Pulmonary artery endothelial cell (primary cell): ENCODE data around the gene NKX2-1. TPM values are rescaled to one million over a fixed set of nuclear protein-coding genes. Genes with fewer than 3 reads are reported as not detected.
"Not testable (repeated sequence)": the region's sequence is repeated elsewhere in the genome, so short reads cannot be mapped to it uniquely, and the experiment has no call there.

Experiments
- DNase-seq: peaks from one replicate; pipeline ENCODE4 v3.0.0-alpha.2; 2011; ENCODE audit warnings: low read depth, low spot score
- total RNA-seq: library from RNA; depleted of rRNA; stranded (reverse); fragments of >200 nt; gene quantifications from 2 replicates; pipeline ENCODE4 v1.2.3, GENCODE V29; 2014

The NKX2-1 gene
- total RNA-seq = not detected in 2 replicates

- no peak for DNase-seq
Measured at GRCh38 chr14:36519431-36520321, at the start of gene NKX2-1. Gene NKX2-1, minus strand, starts transcription at chr14:36520232. Its CDS starts 103 bp downstream, at chr14:36520129.

DNA sequence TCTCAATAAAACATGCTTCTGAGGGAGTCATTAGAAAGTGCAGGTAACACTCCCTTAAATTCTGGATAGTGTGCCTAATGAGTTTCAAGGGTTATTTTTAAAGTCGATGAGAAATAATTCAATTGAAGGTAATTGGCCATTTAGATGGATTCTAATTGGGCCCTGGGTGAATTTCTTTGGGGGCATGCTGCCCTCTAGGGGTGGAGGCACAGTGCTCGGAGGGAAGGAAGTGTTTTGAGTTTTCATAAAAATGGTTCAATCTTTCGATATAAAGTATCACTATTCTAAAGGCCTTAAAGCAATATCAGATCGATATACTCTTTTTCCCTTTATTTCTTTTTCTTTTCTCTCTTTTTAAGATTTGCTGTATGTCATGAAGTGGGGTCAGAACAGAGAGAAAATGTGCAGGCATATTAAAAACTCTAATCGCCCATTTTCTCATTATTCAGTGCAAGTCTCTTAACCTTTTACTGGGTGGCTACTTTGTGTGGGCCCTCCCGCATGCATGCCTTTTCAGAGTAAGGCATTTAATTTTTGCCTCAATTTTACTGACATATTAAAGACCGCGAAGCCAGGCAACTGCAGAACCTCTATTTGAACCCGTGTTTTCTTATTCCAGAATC is 36.9 kb upstream of the NKX2-1 start:
- no peak for DNase-seq

- no peak for DNase-seq
Measured at GRCh38 chr14:36555998-36556743, 36.1 kb upstream of the NKX2-1 start.

DNA sequence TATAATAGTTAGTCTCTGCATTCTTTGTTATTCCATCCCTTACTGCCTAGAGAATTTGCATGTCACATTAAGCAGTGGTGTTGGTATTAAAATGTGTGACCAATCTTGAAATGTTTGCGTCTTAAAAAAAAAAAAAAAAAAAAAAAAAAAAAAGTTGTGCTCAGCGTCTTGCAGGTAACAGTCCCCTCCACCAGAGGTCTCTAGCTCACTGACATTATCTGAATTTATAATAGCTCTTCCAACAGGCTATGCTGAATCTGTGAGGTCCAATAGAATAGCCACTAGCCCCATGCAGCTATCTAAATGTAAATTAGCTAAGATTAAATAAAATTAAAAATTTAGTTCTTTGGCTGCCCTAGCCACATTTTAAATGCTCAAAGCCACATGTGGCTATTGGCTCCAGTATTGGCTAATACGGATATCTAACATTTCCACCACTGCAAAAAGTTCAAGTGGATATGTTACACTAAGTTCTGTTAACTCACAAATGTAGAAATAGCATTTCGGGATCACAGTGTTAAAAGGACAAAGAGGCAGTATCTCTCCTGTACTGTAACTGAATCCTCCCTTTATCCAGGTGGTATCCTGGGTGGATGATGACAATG is 33.7 kb upstream of the NKX2-1 start:
- DNase-seq = no peak

DNA sequence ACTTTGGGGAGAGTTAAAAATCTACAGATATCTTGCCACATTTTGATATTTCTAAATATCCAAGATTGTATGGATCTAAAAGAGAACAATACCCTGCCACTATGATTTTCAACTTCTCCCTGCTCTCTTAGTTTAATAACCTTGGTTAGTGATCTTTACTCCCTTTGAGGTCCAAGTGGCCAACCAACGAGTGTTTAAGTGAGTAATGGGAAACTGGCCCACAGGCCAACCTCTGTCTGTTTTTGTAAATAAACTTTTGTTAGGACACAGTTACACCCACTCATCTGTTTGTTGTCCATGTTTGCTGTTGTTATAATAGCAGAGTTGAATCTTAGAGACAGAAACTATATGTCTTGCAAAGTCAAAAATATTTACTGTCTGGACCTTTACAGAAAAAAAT is 30.9 kb upstream of the NKX2-1 start:
- DNase-seq = no peak

DNA sequence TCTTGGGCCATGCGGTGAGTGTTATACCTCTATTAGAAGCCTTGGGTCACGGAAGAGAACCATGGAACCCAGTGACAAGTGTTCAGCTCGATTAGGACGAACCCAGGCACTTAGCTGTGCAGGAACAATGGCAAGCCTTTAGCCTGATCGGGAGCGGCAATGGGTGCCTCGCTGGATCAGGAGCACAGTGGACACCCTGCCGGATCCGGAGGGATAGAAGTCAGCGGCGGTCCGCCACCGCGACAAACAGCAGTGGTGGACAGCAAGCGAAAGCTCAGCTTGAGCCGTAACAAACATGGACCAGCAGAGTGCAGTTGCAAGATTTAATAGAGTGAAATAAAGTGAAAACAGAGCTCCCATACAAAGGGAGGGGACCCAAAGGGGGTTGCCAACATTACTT is 24.2 kb upstream of the NKX2-1 start:
- not testable (repeated sequence) for DNase-seq

DNA sequence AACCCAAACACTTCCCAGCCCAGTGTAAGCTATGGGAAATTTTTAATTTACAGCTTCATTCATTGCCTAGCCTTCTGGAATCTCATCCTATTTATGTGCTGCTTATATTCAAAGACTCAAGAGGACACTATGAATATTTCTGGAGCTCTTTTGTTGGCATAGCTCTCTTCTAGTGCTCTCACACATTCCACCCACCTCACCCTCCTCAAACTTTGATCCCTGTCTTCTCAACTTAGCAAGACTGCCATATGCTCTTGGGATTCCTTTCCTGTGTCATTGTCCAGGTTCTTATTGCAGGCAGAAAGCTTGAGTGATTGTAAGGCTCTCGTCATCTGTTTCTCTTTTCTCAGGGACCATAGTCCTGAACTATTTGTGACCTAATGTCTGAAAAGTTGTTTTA is 18.0 kb upstream of the NKX2-1 start:
- no peak for DNase-seq

DNA sequence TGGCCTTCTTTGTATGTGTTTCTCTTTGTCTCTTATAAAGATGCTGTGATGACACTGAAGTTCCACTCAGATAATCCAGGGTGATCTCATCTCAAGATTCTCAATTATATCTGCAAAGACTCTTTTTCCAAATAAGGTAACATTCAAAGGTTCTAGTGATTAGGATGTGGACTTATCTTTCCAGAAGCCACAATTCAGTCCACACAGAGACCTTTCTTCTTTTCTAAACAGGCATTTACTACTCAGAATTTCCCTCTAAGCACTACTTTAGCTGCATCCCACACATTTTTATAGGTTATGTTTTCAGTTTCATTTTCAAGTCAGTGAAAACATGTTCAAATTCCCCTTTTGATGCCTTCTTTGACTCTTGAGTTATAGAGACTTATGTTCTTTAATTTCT is 9.0 kb upstream of the NKX2-1 start:
- no peak for DNase-seq

DNA sequence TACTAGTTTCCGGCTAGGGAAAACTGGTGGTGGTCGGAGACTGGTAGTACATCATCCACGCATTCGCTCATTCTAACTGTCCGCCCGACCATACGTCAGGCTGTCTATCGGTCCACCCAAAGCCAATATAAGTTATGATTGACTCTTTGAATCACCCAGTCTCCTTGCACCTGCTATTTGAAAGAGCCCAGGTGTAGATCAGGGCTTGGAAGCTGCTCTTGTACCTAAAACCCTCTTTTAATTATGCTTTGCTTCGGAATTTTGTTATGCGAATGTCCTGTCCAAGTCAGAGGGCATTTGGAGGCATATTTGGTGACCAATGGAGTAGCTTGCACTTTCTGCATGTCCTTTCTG is 5.7 kb upstream of the NKX2-1 start:
- DNase-seq = no peak

DNA sequence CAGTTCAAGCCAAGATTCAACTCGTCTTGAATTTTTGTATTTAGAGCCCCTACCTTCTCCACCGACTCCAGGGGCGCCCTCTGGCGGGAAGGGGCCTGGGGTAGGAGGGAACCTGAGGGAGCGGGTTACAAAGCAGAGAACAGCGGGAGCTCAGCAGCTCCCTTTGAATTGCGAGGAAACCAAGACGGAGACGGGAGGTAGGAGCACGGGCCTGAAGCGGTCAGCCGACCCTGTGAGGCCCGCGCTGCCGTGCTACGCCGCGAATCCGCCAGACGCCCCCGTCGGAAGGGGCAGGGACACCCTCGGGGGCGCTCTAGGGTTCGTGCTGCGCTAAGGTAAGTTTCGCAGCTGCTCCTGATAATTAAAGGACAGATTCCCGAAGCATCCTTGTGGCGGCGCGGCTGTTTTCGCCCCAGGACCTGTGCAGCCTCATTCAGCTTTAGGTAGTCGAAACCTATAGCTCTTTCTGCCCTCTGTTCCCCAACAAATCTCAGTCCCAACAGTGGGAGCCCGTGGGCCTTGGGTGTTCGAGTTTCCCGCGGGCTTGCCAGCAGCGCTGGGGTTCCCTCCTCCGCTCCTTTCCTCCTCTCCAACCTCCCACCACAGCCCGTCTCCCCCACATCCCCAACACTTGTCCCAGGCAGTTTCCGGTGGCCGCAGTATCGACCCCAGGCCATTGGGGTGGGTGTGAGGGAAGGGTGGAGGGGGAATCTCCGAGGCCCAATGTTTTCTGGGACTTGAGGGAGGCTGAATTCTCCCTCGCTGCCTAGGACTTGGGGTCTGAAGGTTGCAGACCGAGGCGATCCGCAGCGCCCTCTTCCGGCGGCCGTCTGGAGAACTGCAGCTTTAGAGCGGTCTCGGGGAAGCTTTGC is 5.1 kb upstream of the NKX2-1 start:
- DNase-seq = no peak

GRCh38 chr14:36524220-36524837 is 4.3 kb upstream of the NKX2-1 start:
- no peak for DNase-seq

DNA sequence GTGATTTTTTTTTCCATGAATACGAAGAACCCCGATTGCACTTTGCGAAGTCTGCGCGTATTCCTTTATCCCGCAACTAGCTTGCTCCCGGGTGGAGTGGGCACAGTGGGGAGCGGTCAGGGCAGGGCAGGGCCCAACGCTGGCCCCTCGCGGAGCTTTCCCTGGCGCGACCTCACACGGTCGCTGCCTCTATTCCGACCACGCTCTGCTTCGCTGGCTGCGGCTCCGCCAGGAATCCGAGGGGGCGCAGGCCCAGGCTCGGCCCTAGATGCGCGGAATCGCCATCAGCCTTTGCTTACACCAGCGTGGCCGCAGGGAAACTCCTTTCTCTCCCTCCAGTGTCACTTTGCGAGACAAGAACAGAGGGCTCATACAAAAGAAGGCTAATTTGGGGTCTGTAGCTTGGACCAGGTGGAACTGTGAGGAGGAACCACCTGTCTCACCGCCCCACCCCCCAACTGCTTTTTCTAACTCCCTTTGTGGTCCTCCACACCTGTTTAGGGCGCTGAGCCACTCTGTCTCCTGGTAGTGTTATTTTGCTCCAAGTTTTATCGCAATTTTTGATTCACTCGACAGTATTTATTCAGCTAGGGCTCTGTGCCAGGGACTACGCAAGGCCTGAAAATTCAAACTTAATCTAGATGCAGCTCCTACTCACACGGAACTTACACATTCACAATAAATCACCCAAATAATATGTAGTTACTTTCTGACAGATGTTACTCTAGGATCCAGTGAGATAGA is 3.1 kb upstream of the NKX2-1 start:
- DNase-seq = no peak

DNA sequence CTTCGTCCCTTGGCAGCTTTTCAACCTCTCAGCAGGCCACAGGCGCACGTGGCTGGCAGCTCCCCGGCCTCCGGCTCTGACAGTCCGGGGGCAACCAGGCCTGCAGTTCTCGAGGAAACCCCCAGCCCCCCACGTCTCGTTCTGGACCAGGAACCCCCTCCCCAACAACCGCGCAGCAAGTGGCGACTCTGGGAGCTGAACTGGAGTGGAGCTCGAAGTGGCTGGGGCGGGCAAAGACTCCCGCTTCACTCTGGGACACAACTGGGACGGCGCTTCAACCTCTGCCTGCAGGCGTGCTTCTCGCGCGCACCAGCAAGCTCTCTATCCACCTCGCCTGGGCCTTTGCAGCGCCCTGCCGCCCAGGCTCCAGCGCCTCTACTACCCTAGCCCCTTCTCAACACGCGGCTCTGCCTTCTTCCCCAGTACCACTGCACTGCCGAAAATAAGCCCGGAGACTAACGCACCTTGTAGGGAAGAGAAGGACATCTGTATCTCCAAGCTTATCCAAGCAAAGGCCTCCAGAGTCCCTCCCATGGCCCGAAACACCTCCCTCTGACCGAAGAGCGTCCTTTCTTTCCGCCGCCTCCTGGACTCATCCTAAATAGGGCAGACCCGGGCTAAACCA is 2.4 kb upstream of the NKX2-1 start:
- DNase-seq = no peak

DNA sequence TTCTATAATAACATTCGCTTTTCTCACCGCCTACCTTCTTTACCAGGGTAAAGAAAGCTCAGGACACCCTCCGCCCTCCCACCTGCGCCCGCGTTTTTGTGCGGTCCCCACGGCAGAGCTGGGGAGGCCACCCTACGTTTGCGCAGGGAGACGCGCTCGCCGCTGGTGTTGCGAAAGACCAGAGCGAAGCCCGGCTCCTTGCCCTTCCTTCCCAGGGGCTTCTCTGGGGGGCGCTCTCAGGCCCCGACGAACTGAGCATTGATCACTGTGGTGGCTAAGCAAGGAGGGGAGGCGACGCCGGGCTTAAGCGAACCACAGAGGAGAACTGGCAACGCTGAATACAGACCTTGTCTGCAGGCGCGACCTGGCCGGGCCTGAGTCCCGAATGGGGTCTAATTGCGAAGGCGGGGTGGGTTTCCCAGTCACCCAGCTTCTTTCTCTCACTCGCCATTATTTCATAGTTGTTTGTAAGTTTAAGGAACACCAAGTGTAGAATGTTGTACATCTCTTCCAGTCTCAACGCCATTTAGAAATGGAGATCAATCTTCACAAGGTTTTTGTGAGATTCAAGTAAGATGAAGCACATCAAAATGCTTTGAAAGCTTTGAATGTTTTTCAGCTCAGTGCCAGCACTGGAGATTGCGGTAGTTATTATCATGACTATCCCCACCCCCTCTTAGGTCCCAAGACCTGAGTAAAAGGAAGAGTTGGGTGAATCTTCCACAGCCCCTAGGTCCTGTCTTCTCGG is 1.7 kb upstream of the NKX2-1 start:
- no peak for DNase-seq

DNA sequence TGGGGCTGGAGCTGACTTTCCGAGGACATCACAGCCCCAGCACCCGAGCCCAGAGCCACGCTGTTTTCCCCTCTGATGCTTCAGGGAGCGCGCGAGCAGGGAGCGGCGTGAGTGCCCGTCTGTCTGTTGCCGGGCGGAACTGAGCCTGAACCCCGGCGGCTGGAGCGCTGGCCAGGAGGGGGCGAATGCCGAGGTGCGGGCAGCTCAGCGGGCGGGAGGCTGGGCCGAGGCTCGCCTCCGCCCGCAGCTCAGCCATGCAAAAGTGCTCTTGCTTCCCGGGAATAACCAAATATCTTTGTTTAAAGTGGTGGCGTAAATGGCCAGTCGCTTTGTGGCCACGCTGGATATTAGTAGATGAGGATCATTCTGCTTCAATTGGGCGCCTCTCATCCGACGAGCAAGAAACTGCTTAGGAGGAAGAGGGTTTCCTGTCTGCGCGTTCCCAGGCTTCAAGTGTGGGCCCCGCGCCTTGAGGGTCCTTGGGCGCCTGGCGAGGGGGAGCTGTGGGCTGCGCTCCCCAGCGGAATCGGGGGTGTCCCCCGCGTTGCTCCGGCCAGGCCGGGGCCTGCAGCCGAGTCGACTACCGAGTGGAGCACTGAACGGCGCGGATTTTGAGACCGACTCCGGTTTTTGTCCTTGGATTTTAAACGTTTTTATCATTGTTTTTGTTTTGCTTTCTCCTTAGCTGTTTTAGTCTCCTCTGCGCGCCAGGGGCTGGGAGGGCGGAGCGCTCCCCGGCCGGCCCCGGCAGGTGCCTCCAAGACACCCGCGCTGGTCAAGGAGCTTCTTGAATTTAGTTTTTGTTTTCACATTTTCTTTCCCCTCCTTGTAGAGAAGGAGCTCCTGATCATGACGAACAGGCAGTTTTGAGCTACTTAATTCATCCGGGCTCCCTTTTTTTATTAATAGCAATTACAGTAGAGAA is 831 bp upstream of the NKX2-1 start:
- no peak for DNase-seq

GRCh38 chr14:36518586-36519430 is 1.2 kb downstream of the NKX2-1 start:
- no peak for DNase-seq
